Neural progenitor cell (in vitro differentiated cells): ENCODE results near the gene NKX2-1.

Experiments used
- CTCF ChIP-seq: fragments of 200-600 bp; sonication (generic); IDR thresholded peaks from 2 replicates; pipeline ENCODE4 v1.5.1; 2017; ENCODE audit warnings: antibody characterized with exemption, mild to moderate bottlenecking
- EZH2 ChIP-seq: fragments of 200-600 bp; sonication (generic); IDR thresholded peaks from 2 replicates; pipeline ENCODE4 v1.6.1; 2017; ENCODE audit warnings: antibody characterized with exemption, mild to moderate bottlenecking, moderate library complexity
- EZH2phosphoT487 ChIP-seq: fragments of 200-600 bp; sonication (generic); IDR thresholded peaks from 2 replicates; pipeline ENCODE4 v1.6.1; 2017; ENCODE audit warnings: antibody characterized with exemption

GRCh38 chr14:36525746-36526099 is 5.7 kb upstream of the NKX2-1 start:
- TF ChIP-seq CTCF (no peak), EZH2 (no peak), EZH2phosphoT487 (no peak)
